ENCODE results near the gene PHF23.

Gene PHF23

DNA sequence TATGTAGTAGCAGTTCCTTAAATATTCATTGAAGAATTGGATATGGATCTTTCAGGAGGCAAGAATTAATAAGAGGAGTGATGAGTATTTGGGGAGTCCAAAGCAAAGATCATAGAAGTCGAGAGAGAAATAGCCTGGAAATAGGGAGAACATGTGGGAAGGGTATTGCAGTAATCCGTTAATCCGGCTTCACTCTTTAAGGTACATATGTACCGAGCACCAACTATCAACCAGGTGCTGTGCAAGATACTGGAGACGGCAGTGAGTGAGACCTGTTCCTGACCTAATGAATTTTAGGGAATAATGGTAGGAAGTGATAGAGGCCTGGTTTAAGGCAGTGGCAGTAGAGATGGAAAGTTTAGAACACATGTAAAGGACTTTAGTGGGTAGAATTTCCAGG lies 13.8 kb upstream of the PHF23 start:
- H3K27me3 Mint-ChIP-seq (ENCODE audit: low read depth), result no peaks in the 10 kb centered on the region
- H3K4me1 Mint-ChIP-seq, result peaks cover 40% of the 10 kb centered on the region
- peak overlapping the region; percentile 87 to 92 (median 90) for H3K4me3 Mint-ChIP-seq
- peak overlapping the region; percentile 99 for H3K27ac Mint-ChIP-seq
- TF ChIP-seq, protein P1, sequence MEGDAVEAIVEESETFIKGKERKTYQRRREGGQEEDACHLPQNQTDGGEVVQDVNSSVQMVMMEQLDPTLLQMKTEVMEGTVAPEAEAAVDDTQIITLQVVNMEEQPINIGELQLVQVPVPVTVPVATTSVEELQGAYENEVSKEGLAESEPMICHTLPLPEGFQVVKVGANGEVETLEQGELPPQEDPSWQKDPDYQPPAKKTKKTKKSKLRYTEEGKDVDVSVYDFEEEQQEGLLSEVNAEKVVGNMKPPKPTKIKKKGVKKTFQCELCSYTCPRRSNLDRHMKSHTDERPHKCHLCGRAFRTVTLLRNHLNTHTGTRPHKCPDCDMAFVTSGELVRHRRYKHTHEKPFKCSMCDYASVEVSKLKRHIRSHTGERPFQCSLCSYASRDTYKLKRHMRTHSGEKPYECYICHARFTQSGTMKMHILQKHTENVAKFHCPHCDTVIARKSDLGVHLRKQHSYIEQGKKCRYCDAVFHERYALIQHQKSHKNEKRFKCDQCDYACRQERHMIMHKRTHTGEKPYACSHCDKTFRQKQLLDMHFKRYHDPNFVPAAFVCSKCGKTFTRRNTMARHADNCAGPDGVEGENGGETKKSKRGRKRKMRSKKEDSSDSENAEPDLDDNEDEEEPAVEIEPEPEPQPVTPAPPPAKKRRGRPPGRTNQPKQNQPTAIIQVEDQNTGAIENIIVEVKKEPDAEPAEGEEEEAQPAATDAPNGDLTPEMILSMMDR (IDR thresholded peaks at IDR 0.05; ENCODE audit: unreplicated experiment in 3 of 3), result no peak
- no peaks in the 10 kb centered on the region for H3K9me3 Mint-ChIP-seq
- H3K36me3 Mint-ChIP-seq (ENCODE audit: low read depth), result peaks cover 38% of the 10 kb centered on the region

DNA sequence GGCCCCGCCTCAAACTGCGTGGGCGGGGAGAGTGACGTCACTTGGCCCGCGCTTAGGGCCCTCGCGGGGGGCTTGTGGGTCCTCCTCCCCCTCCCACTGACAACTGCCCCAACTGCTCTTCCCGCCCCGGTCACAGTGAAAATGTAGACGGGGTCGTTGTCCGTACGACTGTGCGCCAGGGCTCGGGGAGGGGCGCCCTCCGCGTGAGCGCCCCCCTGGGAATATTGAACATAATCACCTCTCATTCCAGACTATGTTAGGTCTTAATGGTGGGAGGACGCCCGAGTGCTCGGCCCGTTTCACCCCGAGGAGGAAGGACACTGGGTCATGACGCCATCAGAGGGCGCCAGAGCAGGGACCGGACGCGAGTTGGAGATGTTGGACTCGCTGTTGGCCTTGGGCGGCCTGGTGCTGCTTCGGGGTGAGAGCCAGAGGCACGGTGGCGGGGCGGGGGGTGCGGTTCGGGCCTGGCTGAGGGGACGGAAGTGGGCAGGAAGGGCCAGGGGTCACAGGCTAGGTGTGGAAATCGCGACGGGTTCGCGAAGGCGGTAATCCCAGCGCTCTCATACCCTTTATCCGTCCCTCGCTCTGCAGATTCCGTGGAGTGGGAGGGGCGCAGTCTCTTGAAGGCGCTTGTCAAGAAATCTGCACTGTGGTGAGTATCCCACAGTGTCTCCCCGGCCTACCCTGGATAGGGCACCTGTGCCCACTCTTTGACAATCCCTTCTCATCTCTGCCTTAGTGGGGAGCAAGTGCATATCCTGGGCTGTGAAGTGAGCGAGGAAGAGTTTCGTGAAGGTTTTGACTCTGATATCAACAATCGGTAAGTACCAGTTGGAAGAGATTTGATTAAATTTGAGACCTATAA lies 13.2 kb upstream of the PHF23 start, which contains the start of gene ELP5:
Gene ELP5, plus strand, starts transcription at position 40 of the 868 bp plus-strand sequence. Its CDS starts 336 bp downstream, at position 376.
- TF ChIP-seq, protein P1 (IDR thresholded peaks at IDR 0.05; ENCODE audit: unreplicated experiment in 3 of 3), result peak in 1 of 3 experiments; percentile 39
- Mint-ChIP-seq H3K4me3 (peak within 1 kb of the TSS; percentile 87 to 100 (median 98)), H3K27me3 (ENCODE audit: low read depth) (no peaks in the 10 kb centered on the region), H3K9me3 (no peaks in the 10 kb centered on the region), H3K36me3 (ENCODE audit: low read depth) (peaks cover 36% of the 10 kb centered on the region), H3K27ac (peak within 1 kb of the TSS; percentile 99), H3K4me1 (peaks cover 40% of the 10 kb centered on the region)

DNA sequence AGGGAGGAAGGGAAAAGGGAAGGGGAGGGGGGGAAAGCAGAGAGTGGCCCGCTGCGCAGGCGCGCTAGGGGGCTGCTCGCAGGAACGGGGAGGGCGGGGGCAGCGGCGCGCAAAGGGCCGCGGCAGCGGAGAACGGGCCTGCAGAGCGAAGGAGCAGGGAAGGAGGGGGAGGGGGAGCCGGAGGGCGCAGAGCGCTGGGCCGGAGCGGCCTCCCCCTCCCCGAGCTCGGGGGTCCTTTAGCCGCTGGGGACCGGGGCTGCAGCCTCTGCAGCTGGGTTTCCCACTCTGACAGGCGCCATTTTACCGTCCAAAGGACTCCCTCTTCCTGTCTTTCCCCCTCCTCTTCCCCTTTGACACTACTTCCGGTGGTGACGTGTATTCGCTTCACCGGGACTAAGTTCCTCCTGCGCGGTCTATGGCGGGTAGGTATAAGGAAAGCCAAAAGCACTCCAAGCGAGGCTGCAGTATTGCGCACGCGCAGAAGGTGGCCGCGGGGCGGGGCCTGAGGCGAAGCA lies 12.5 kb upstream of the PHF23 start, which contains the start of gene CTDNEP1:
Gene CTDNEP1, minus strand, starts transcription at position 74 of the 515 bp plus-strand sequence. CDS start 438 bp downstream, outside the sequence.
- H3K9me3 Mint-ChIP-seq, result no peaks in the 10 kb centered on the region
- peaks cover 34% of the 10 kb centered on the region for H3K36me3 Mint-ChIP-seq (ENCODE audit: low read depth)
- TF ChIP-seq, protein P1 (IDR thresholded peaks at IDR 0.05; ENCODE audit: unreplicated experiment in 3 of 3), result no peak
- peak within 1 kb of the TSS; percentile 99 for H3K27ac Mint-ChIP-seq
- peak within 1 kb of the TSS; percentile 87 to 100 (median 98) for H3K4me3 Mint-ChIP-seq
- H3K4me1 Mint-ChIP-seq, result peaks cover 40% of the 10 kb centered on the region
- no peaks in the 10 kb centered on the region for H3K27me3 Mint-ChIP-seq (ENCODE audit: low read depth)

- TF ChIP-seq, protein P1 (IDR thresholded peaks at IDR 0.05; ENCODE audit: unreplicated experiment in 3 of 3), result no peak
- Mint-ChIP-seq H3K9me3 (no peaks in the 10 kb centered on the region), H3K36me3 (ENCODE audit: low read depth) (peaks cover 36% of the 10 kb centered on the region), H3K4me1 (peaks cover 40% of the 10 kb centered on the region), H3K27ac (peak overlapping the region; percentile 98 to 99 (median 99)), H3K27me3 (ENCODE audit: low read depth) (no peaks in the 10 kb centered on the region), H3K4me3 (peak overlapping the region; percentile 87 to 100 (median 98))
These were observed 11.7 kb upstream of the PHF23 start for GRCh38 chr17:7250695-7251627.

DNA sequence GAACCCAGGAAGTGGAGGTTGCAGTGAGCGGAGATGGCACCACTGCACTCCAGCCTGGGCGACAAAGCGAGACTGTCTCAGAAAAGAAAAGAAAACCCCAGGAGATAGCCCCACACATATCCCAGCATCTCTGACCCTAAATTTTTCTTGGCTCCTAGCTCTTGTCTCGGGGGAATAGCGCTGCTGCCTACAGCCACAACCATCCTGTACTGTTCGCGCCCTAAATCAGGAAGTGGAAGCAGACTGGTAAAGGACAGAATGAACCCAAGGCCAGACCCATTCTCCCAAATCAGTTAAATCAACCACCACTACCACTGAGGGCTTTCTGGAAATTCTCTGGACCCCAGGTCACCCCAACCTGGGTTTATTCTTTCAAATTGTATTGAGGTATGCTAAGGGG lies 10.6 kb upstream of the PHF23 start:
- H3K4me3 Mint-ChIP-seq, result peak overlapping the region; percentile 87 to 100 (median 98)
- peaks cover 40% of the 10 kb centered on the region for H3K4me1 Mint-ChIP-seq
- TF ChIP-seq, protein P1 (IDR thresholded peaks at IDR 0.05; ENCODE audit: unreplicated experiment in 3 of 3), result no peak
- H3K36me3 Mint-ChIP-seq (ENCODE audit: low read depth), result peaks cover 37% of the 10 kb centered on the region
- H3K27ac Mint-ChIP-seq, result peak overlapping the region; percentile 95 to 98 (median 97)
- H3K27me3 Mint-ChIP-seq (ENCODE audit: low read depth), result no peaks in the 10 kb centered on the region
- H3K9me3 Mint-ChIP-seq, result no peaks in the 10 kb centered on the region

All from nephron (organoid).